AG10803 (cell line): ENCODE data around the gene RAD52.
A peak's percentile ranks its signal among the peaks of the same experiment; 100 is the strongest.

Source experiments
- DNase-seq: peaks from one replicate; pipeline ENCODE4 v3.0.0; 2010; ENCODE audit warnings: low read depth
- H3K4me3 ChIP-seq: 2 replicates; pipeline ENCODE4 v1.5.1; 2011; ENCODE audit warnings: mild to moderate bottlenecking, low read length, control low read depth
- TF ChIP-seq, protein P1 (sequence below): conservative IDR thresholded peaks from 2 replicates; pipeline ENCODE4 v1.5.1; 2011; ENCODE audit warnings: mild to moderate bottlenecking, low read length, control low read depth, inconsistent platforms

The RAD52 gene

DNA sequence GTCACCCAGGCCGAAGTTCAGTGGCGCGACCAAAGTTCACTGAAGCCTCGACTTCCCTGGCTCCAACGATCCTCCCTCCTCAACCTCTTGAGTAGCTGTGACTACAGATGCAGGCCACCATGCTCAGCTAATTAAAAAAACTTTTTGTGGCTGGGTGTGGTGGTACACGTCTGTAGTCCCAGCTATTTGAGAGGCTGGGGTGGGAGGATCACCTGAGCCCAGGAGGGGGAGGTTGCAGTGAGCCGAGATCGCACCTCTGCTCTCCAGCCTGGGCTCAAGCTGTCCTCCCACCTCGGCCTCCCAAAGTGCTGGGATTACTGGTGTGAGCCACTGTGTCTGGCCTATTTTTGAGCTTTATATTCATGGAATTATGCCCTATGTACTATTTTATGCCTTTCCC is 18.1 kb upstream of the RAD52 start:
- no peak for DNase-seq
- TF ChIP-seq, protein P1, sequence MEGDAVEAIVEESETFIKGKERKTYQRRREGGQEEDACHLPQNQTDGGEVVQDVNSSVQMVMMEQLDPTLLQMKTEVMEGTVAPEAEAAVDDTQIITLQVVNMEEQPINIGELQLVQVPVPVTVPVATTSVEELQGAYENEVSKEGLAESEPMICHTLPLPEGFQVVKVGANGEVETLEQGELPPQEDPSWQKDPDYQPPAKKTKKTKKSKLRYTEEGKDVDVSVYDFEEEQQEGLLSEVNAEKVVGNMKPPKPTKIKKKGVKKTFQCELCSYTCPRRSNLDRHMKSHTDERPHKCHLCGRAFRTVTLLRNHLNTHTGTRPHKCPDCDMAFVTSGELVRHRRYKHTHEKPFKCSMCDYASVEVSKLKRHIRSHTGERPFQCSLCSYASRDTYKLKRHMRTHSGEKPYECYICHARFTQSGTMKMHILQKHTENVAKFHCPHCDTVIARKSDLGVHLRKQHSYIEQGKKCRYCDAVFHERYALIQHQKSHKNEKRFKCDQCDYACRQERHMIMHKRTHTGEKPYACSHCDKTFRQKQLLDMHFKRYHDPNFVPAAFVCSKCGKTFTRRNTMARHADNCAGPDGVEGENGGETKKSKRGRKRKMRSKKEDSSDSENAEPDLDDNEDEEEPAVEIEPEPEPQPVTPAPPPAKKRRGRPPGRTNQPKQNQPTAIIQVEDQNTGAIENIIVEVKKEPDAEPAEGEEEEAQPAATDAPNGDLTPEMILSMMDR, result no peak

DNA sequence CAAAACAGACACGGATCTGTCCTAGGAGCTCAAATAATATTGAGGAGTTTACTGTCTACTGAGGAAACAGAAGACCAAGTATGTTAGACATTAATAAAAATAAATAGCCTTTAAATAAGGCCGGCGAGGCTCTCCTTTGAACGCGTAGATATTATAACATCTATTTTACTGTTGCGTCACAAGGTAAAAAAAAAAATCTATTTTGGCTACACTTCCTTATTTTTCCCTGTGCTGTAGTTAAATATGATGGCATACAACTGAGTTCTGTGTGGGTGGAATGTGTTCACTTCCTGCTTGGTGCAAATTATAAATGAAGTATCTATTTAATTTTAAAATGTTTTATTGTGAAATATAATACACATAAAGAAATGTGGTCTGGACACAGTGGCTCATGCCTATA is 17.2 kb upstream of the RAD52 start:
- TF ChIP-seq, protein P1, result no peak
- DNase-seq, result no peak
- H3K4me3 ChIP-seq, result no peak overlapping the region

More for the DNA sequence above, 18.1 kb upstream of the RAD52 start:
- no peak overlapping the region for H3K4me3 ChIP-seq

DNA sequence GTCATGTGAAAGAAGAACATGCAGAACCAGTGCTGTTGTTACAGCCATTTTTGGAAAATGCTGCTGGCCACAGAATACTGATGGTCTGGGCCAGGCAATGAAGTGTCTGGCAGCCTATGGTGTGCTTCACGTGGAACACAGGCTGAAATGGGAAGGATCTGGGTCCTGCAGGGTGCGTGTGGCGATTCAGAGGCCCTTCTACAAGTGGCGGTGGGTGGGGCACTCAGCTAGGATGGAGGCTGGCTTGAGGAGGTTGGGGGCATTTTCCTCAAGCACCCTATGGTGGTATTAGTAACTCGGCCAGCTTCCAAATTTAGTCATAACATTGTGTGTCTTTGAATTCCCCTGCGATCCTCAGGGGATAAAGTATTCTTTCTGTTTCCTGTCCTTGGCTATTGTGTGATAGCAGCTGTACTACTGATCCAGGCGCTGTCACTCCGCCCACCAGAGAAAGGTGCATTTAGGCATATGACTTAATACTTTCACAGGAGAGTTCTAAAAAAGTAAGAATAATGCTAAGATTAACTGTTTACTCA is 9.2 kb upstream of the RAD52 start:
- no peak for DNase-seq
- TF ChIP-seq, protein P1, result no peak
- no peak overlapping the region for H3K4me3 ChIP-seq

DNA sequence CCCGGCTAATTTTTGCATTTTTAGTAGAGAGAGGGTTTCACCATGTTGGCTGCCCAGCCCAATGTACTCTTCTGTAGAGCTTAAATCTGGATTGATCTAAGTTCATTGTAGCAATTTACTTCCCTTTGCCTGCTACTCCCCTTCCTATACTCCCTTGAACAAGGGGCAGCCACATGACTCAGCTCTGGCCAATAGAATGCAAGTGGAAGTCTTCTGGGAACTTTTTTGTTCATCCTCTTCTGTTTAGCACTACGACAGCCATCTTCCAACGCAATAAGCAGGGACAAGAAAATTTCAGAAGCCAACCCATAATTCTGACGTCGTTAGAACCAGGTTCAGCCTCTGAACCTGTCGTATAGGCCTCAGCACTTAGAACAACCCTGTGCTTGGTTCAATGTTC is 6.4 kb upstream of the RAD52 start:
- TF ChIP-seq, protein P1, result no peak
- H3K4me3 ChIP-seq, result no peak overlapping the region
- no peak for DNase-seq

DNA sequence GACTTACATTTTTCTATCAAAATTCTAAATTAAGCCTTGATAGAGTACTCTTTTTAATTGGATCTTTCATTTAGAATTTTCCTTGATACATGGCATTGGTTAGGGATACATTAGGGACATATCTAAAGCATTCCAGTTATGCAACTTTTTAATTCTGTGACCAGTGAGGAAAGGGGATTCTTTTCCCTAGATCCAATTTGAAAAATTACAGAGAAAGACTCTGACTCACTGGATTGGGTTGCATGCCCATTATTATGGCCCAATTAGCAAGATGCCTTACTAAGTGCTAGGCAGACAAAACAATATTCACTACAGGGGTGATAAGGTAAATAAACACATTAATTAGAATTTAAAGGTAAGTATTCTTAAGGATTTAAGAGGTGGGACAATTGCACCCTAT is 5.2 kb upstream of the RAD52 start:
- DNase-seq, result peak; percentile 54
- H3K4me3 ChIP-seq, result no peak overlapping the region
- TF ChIP-seq, protein P1, result no peak

DNA sequence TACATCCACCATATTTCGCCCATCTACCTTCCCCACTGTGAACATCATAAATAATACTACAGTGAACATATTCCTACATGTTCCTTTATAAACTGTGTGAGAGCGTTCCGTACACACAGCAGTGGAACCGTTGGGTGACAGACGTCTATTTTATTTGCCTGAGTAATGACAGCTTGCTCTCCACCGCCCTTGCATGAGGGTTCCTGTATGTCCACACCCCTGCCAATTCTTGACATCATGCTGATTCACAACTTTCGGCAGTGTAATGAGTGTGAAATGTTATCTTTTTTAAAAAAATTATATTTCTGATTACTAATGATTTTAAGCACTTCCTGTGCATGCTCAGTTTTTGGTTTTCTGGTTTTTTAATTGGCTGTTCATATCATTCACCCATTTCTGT is 4.3 kb upstream of the RAD52 start:
- no peak overlapping the region for H3K4me3 ChIP-seq
- TF ChIP-seq, protein P1, result no peak
- DNase-seq, result peak; percentile 54

DNA sequence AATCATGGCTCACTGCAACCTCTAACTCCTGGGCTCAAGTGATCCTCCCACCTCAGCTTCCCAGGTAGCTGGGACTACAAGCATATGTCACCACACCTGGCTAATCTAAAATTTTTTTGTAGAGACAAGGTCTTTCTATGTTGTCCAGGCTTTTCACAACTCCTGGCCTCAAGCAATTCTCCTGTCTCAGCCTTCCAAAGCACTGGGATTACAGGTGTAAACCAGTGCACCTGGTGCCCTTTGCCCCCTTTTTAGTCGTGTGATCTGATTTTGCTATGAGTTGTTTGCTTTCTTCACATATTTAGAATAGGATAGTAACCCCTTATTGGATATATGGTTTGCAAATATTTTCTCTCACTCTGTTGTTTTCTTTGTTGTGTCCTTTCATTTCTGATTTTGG is 1.7 kb upstream of the RAD52 start:
- TF ChIP-seq, protein P1, result no peak
- DNase-seq, result no peak
- H3K4me3 ChIP-seq, result no peak overlapping the region
